Mesendoderm (in vitro differentiated cells): ENCODE measurements around the gene MNAT1.

ENCODE experiments used
- DNase-seq: peaks from one replicate; pipeline ENCODE4 v3.0.0; 2013
- H2AK5ac ChIP-seq: 2 replicates; pipeline ENCODE4 v1.6.1; 2013; ENCODE audit warnings: low read length, inconsistent platforms
- H2BK120ac ChIP-seq: 2 replicates; pipeline ENCODE4 v1.6.1; 2013; ENCODE audit warnings: low read depth, mild to moderate bottlenecking, low read length, moderate library complexity, mixed read lengths
- H2BK15ac ChIP-seq: replicated peaks from 2 replicates; pipeline ENCODE4 v1.6.1; 2013; ENCODE audit warnings: low read depth, mild to moderate bottlenecking, moderate library complexity
- H2BK5ac ChIP-seq: 2 replicates; pipeline ENCODE4 v1.6.1; 2013; ENCODE audit warnings: low read length, inconsistent platforms
- H3K18ac ChIP-seq: 2 replicates; pipeline ENCODE4 v1.6.1; 2013; ENCODE audit warnings: mild to moderate bottlenecking, low read length, mixed read lengths
- H3K23ac ChIP-seq: one replicate; pipeline ENCODE4 v1.6.1; 2013; ENCODE audit warnings: low read length
- H3K27ac ChIP-seq: 2 replicates; pipeline ENCODE4 v1.5.1; 2013; ENCODE audit warnings: low read depth, mild to moderate bottlenecking, inconsistent platforms, low read length, moderate library complexity
- H3K27me3 ChIP-seq: 2 replicates; pipeline ENCODE4 v1.6.1; 2013; ENCODE audit warnings: low read length, control low read depth, mild to moderate bottlenecking, inconsistent platforms; ENCODE audit not compliant: insufficient read depth, poor library complexity
- H3K36me3 ChIP-seq: 2 replicates; pipeline ENCODE4 v1.6.1; 2013; ENCODE audit warnings: low read length, inconsistent platforms; ENCODE audit not compliant: control insufficient read depth, insufficient read depth
- H3K4ac ChIP-seq: one replicate; pipeline ENCODE4 v1.6.1; 2013; ENCODE audit warnings: low read depth, mild to moderate bottlenecking, low read length, moderate library complexity
- H3K4me1 ChIP-seq: 2 replicates; pipeline ENCODE4 v1.6.1; 2013; ENCODE audit warnings: low read depth, low read length, inconsistent platforms; ENCODE audit not compliant: control insufficient read depth
- H3K4me2 ChIP-seq: 2 replicates; pipeline ENCODE4 v1.6.1; 2013; ENCODE audit warnings: low read length
- H3K4me3 ChIP-seq: 2 replicates; pipeline ENCODE4 v1.5.1; 2013; ENCODE audit warnings: mild to moderate bottlenecking, low read length
- H3K56ac ChIP-seq: one replicate; pipeline ENCODE4 v1.6.1; 2013; ENCODE audit warnings: low read length
- H3K79me1 ChIP-seq: 2 replicates; pipeline ENCODE4 v1.6.1; 2013; ENCODE audit warnings: low read length, inconsistent platforms
- H3K79me2 ChIP-seq: 2 replicates; pipeline ENCODE4 v1.6.1; 2013; ENCODE audit warnings: mild to moderate bottlenecking, low read length; ENCODE audit not compliant: control insufficient read depth, insufficient read depth
- H3K9ac ChIP-seq: 2 replicates; pipeline ENCODE4 v1.6.1; 2013; ENCODE audit warnings: low read length, inconsistent platforms
- H4K5ac ChIP-seq: one replicate; pipeline ENCODE4 v1.6.1; 2013; ENCODE audit warnings: low read length
- H4K8ac ChIP-seq: one replicate; pipeline ENCODE4 v1.6.1; 2013; ENCODE audit warnings: low read depth, mild to moderate bottlenecking, control low read depth, low read length, moderate library complexity
- WGBS: extraction: QIAGEN DNeasy Blood & Tissue Kit; methylation state at CpG from one replicate; pipeline ENCODE4 v1.1.7; 2013; ENCODE audit warnings: low lambda C conversion rate, missing lambda C conversion rate; ENCODE audit not compliant: insufficient coverage; ENCODE audit errors: extremely low coverage; 5-methylcytosine and 5-hydroxymethylcytosine counted together

MNAT1 gene

DNA sequence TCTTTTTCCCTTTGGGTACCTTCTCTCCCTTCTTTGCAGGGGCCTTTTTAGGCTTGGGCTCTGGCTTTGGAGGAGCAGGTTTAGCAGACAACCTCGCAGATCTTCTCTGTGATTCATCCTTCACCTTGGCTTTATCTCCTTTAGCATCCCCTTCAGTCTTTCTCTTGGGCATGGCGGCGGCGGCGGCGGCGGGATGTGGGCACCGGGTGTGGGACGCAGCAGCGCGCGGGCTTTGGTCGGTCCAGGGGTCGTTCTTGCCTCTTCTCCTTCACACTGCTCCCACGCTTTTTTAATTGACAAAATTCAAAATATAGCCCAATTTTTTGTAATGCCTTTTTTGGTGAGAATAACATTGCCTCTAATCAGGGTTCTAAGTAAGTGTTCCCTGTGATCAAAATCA lies 237.7 kb downstream of the MNAT1 start:
- Histone ChIP-seq H2BK120ac (no peak overlapping the region), H3K18ac (no peak overlapping the region), H3K23ac (no peak overlapping the region), H3K27me3 (no peaks in the 10 kb centered on the region), H3K4me1 (no peaks in the 10 kb centered on the region), H4K5ac (no peak overlapping the region), H2AK5ac (no peak overlapping the region), H3K4me2 (no peak overlapping the region), H2BK5ac (no peak overlapping the region), H2BK15ac (no peak overlapping the region), H3K79me1 (no peaks in the 10 kb centered on the region), H3K9ac (no peak overlapping the region), H3K56ac (no peak overlapping the region), H3K36me3 (no peaks in the 10 kb centered on the region), H4K8ac (no peak overlapping the region), H3K27ac (no peak overlapping the region), H3K4ac (no peak overlapping the region), H3K4me3 (no peak overlapping the region), H3K79me2 (no peaks in the 10 kb centered on the region)
- DNase-seq = no peak
- no CpG with 5 or more reads among the region's 15 CpGs for WGBS

DNA sequence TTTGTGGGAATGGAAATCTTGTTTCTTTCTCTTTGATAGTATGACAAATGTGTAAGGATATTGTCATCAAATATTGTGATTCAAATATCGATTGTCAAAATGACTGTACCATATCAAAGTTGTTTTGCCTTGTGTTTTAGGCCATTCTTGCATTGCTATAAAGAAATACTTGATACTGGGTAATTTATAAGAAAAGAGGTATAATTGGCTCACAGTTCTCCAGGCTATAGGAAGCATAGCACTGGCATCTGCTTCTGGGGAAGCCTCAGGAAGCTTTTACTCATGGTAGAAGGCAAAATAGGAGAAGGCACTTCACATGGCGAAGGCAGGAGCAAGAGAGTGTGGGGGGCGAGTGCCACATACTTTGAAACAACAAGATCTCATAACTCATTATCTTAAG lies 238.5 kb downstream of the MNAT1 start:
- Histone ChIP-seq H3K56ac (no peak overlapping the region), H3K4me2 (no peak overlapping the region), H3K36me3 (no peaks in the 10 kb centered on the region), H4K8ac (no peak overlapping the region), H3K79me2 (no peaks in the 10 kb centered on the region), H3K27ac (no peak overlapping the region), H3K4me3 (no peak overlapping the region), H3K79me1 (no peaks in the 10 kb centered on the region), H4K5ac (no peak overlapping the region), H3K27me3 (no peaks in the 10 kb centered on the region), H2BK120ac (no peak overlapping the region), H3K4me1 (no peaks in the 10 kb centered on the region), H3K4ac (no peak overlapping the region), H3K9ac (no peak overlapping the region), H3K18ac (no peak overlapping the region), H2BK5ac (no peak overlapping the region), H2AK5ac (no peak overlapping the region), H2BK15ac (no peak overlapping the region), H3K23ac (no peak overlapping the region)
- no CpG with 5 or more reads among the region's 3 CpGs for WGBS
- no peak for DNase-seq

DNA sequence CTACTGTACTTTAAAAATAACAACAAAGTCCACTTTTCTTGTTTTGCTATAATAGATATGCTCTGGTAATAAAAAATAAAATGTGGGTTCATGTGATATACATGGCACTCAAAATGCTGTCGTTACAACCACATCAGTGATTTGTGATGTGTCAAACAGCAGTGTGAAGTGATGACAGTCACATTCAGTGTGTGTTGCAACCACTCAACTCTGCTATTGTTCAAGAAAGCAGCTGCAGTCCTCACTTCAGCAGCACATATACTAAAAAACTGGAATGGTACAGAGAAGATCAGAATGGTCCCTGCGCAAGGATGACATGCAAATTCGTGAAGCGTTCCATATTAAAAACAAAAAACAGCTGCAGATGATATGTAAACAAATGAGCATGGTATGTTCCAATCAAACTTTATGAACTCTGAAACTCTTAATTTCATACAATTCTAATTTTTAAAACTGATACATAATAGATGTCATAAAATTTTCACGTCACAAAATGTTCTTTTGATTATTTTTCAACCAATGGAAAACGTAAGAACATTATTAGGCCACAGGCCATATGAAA lies 239.6 kb downstream of the MNAT1 start:
- 100% methylated on average over 1 of the region's 6 CpGs for WGBS
- H3K27ac ChIP-seq = no peak overlapping the region
- H3K23ac ChIP-seq = no peak overlapping the region
- no peak overlapping the region for H3K56ac ChIP-seq
- no peak overlapping the region for H2AK5ac ChIP-seq
- H3K9ac ChIP-seq = no peak overlapping the region
- H4K5ac ChIP-seq = no peak overlapping the region
- no peak overlapping the region for H3K4ac ChIP-seq
- no peak overlapping the region for H3K4me3 ChIP-seq
- no peak overlapping the region for H2BK5ac ChIP-seq
- no peak overlapping the region for H2BK15ac ChIP-seq
- no peak overlapping the region for H4K8ac ChIP-seq
- no peaks in the 10 kb centered on the region for H3K27me3 ChIP-seq
- H3K79me2 ChIP-seq = no peaks in the 10 kb centered on the region
- no peak overlapping the region for H3K4me2 ChIP-seq
- no peak for DNase-seq
- H3K79me1 ChIP-seq = no peaks in the 10 kb centered on the region
- no peak overlapping the region for H3K18ac ChIP-seq
- H3K4me1 ChIP-seq = no peaks in the 10 kb centered on the region
- no peak overlapping the region for H2BK120ac ChIP-seq
- no peaks in the 10 kb centered on the region for H3K36me3 ChIP-seq

DNA sequence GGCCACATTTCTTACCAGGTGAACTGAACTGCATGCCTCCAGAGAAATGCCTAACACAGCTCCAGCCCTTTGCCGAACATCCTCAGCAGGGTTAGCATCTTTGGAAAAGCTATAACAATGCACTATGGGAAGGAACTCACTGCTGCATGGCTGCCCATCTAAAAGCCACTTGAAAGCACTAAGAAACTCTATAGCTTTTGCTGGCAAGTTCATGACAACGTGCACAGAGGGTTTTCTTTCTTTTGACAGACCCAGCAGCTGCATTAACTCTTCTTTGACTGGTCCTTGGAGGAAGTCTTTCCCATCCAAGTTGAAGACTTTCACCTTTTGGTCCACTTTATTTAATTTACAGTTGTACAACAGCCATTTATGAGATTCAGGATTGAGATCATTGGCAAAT lies 241.0 kb downstream of the MNAT1 start:
- H3K4me3 ChIP-seq = no peak overlapping the region
- no peaks in the 10 kb centered on the region for H3K4me1 ChIP-seq
- no peak overlapping the region for H4K8ac ChIP-seq
- H2BK5ac ChIP-seq = no peak overlapping the region
- no peak overlapping the region for H3K4ac ChIP-seq
- no peak overlapping the region for H3K56ac ChIP-seq
- H2AK5ac ChIP-seq = no peak overlapping the region
- H4K5ac ChIP-seq = no peak overlapping the region
- H2BK15ac ChIP-seq = no peak overlapping the region
- no peak overlapping the region for H3K27ac ChIP-seq
- no peaks in the 10 kb centered on the region for H3K36me3 ChIP-seq
- no peak for DNase-seq
- no peak overlapping the region for H3K4me2 ChIP-seq
- H2BK120ac ChIP-seq = no peak overlapping the region
- H3K79me2 ChIP-seq = peaks cover 3% of the 10 kb centered on the region
- H3K23ac ChIP-seq = no peak overlapping the region
- no CpG with 5 or more reads among the region's 2 CpGs for WGBS
- H3K27me3 ChIP-seq = no peaks in the 10 kb centered on the region
- H3K79me1 ChIP-seq = peaks cover 2% of the 10 kb centered on the region
- no peak overlapping the region for H3K9ac ChIP-seq
- no peak overlapping the region for H3K18ac ChIP-seq

DNA sequence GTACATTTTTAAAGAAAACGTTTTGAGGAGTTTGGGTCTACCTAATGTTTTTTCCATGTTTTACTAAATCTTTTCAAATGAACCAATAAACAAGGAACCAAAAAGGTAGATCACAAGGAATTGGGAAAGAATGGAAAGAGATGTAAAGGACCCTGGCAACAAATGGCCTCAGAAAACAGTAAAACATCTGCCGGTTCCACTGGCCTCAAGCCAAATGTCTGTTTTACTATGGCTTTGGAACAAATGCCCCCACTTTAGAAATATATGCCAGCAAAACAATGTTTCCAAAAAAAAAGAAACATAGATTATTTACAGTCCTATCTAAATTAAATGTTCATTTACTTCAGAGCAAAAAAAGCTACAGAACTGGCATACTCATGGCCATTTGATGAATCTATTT lies 243.3 kb downstream of the MNAT1 start:
- H3K79me2 ChIP-seq = peaks cover 3% of the 10 kb centered on the region
- H4K8ac ChIP-seq = no peak overlapping the region
- no peak overlapping the region for H3K56ac ChIP-seq
- no peak overlapping the region for H3K23ac ChIP-seq
- no peak overlapping the region for H3K18ac ChIP-seq
- no peak overlapping the region for H4K5ac ChIP-seq
- no CpG with 5 or more reads among the region's 2 CpGs for WGBS
- H2BK15ac ChIP-seq = no peak overlapping the region
- no peak for DNase-seq
- no peak overlapping the region for H2AK5ac ChIP-seq
- H2BK120ac ChIP-seq = no peak overlapping the region
- H3K79me1 ChIP-seq = peaks cover 2% of the 10 kb centered on the region
- no peak overlapping the region for H3K4me2 ChIP-seq
- peaks cover 2% of the 10 kb centered on the region for H3K4me1 ChIP-seq
- H3K9ac ChIP-seq = no peak overlapping the region
- H3K4ac ChIP-seq = no peak overlapping the region
- no peak overlapping the region for H3K27ac ChIP-seq
- H3K27me3 ChIP-seq = no peaks in the 10 kb centered on the region
- H3K4me3 ChIP-seq = no peak overlapping the region
- no peaks in the 10 kb centered on the region for H3K36me3 ChIP-seq
- H2BK5ac ChIP-seq = no peak overlapping the region
